SH-SY5Y (cell line): ENCODE measurements around the gene ATP9A.

Experiments used
- GATA2 ChIP-seq: IDR thresholded peaks from 2 replicates; pipeline ENCODE4 v1.6.1; 2011; ENCODE audit warnings: mild to moderate bottlenecking, low read depth, low read length
- GATA3 ChIP-seq: IDR thresholded peaks from 2 replicates; pipeline ENCODE4 v1.6.1; 2011; ENCODE audit warnings: low read depth, mild to moderate bottlenecking, low read length, moderate library complexity

DNA sequence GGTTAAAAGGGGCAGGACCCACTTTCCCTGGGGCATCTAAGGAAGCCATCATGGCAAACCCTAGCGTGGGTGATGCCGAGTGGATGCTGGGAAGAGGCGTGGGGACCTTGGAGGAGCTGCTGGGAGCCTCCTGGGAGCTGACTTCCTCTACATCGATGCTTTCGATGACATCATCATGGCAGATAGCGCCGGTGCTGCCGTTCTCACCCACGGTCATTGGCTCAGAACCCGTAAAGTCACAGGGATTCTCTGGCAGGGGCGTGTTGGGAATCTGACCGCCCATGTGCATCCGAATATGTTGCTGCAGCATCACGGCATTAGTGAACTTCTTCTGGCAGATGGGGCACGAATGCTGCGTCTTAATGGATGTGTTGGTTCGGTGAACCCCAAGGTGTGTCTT lies 22.1 kb upstream of the ATP9A start:
- TF ChIP-seq GATA2: no peak
- TF ChIP-seq GATA3: no peak
